Lung (tissue), 12 donors: ENCODE measurements around the gene CHST13. TPM values are rescaled to one million over a fixed set of nuclear protein-coding genes. Genes with fewer than 3 reads are reported as not detected.

ENCODE experiments used
- ATAC-seq: fragments of 200-7000 bp; cut with Tn5 transposase; one replicate; pipeline ENCODE4 v1.9.1; 2020; ENCODE audit warnings: moderate number of reproducible peaks; ENCODE audit not compliant: insufficient read depth, low FRiP score
- DNase-seq, 3 donors: peaks; one replicate each; pipeline ENCODE4 v3.0.0-alpha.2; 2013 to 2017
- H3K27ac ChIP-seq, 2 donors: one replicate each; pipeline ENCODE4 v1.5.1; 2013; ENCODE audit warnings: mild to moderate bottlenecking in 2 of 2, moderate library complexity in 2 of 2, control low read depth in 1 of 2, inconsistent platforms in 1 of 2, low read depth in 1 of 2, low read length in 1 of 2
- H3K27me3 ChIP-seq, 3 donors: one replicate each; pipeline ENCODE4 v1.5.1; 2013; ENCODE audit warnings: low read length in 2 of 3; ENCODE audit not compliant: control insufficient read depth in 3 of 3, insufficient read depth in 3 of 3
- H3K36me3 ChIP-seq, 4 donors: one replicate each; pipeline ENCODE4 v1.5.1; 2013; ENCODE audit warnings: low read length in 4 of 4, mild to moderate bottlenecking in 1 of 4, moderate library complexity in 1 of 4; ENCODE audit not compliant: control insufficient read depth in 4 of 4, insufficient read depth in 4 of 4
- H3K4me1 ChIP-seq, 5 donors: one replicate each; pipeline ENCODE4 v1.5.1; 2013; ENCODE audit warnings: low read length in 5 of 5, mild to moderate bottlenecking in 2 of 5, moderate library complexity in 1 of 5; ENCODE audit not compliant: control insufficient read depth in 5 of 5, insufficient read depth in 5 of 5
- H3K4me3 ChIP-seq: one replicate; pipeline ENCODE4 v1.5.1; 2013; ENCODE audit warnings: mild to moderate bottlenecking, control low read depth, moderate library complexity
- H3K9ac ChIP-seq, 2 donors: one replicate each; pipeline ENCODE4 v1.5.1; 2013; ENCODE audit warnings: low read length in 2 of 2, control low read depth in 1 of 2; ENCODE audit not compliant: insufficient read depth in 1 of 2
- H3K9me3 ChIP-seq, 4 donors: one replicate each; pipeline ENCODE4 v1.5.1; 2013; ENCODE audit warnings: low read length in 3 of 4, mild to moderate bottlenecking in 1 of 4, moderate library complexity in 1 of 4; ENCODE audit not compliant: control insufficient read depth in 4 of 4, insufficient read depth in 3 of 4
- CTCF ChIP-seq: IDR thresholded peaks from 2 replicates; pipeline ENCODE4 v1.5.1; 2012; ENCODE audit warnings: mild to moderate bottlenecking; ENCODE audit errors: control extremely low read depth, extremely low read depth
- WGBS, 2 donors: extraction: QIAGEN DNeasy Blood & Tissue Kit; methylation state at CpG; one replicate each; pipeline ENCODE4 v1.1.7; 2013; 5-methylcytosine and 5-hydroxymethylcytosine counted together
- polyA plus RNA-seq, 2 donors: library from polyadenylated mRNA; stranded (reverse); fragments of 200-250 nt; gene quantifications; one replicate each; pipeline ENCODE4 v1.2.1, GENCODE V29; 2013
- total RNA-seq, 2 donors: library from RNA; depleted of rRNA in 1 of 2; stranded (reverse); fragments of >200 nt in 1 of 2; gene quantifications; one replicate each; pipeline ENCODE4 v1.2.1, GENCODE V29; 2014 to 2021
- donor health status: control.
- donor health status: control.
- donor health status: Bipolar disorder and iron deficiency.
- donor health status: healthy.
- donor health status: DM: yes; HTN: yes; CAD: no.

Gene CHST13
- total and polyA plus RNA-seq, 4 donors: 0.51 to 3.6 (median 1.7) TPM

- Histone ChIP-seq H3K36me3 (no peaks in the 10 kb centered on the region), H3K9me3 (no peaks in the 10 kb centered on the region), H3K9ac (no peak overlapping the region), H3K4me1 (peaks cover 0 to 5% (median 0%) of the 10 kb centered on the region in 5 donors), H3K27ac (no peak overlapping the region), H3K4me3 (no peak overlapping the region), H3K27me3 (peaks cover 0 to 24% (median 12%) of the 10 kb centered on the region in 3 donors)
- DNase-seq (no peak), ATAC-seq (no peak)
- TF ChIP-seq CTCF: no peak
- WGBS, 2 donors: 79 to 90% methylated on average over 11 of the region's 11 CpGs
Observed at GRCh38 chr3:126521122-126521891, 2.6 kb upstream of the CHST13 start.

- peak; percentile 79 for TF ChIP-seq CTCF
- DNase-seq: peak; percentile 55 to 68 (median 57)
- no peak overlapping the region for H3K4me3 ChIP-seq
- H3K27ac ChIP-seq: no peak overlapping the region
- no peak overlapping the region for H3K9ac ChIP-seq
- peak; percentile 31 for ATAC-seq
- H3K36me3 ChIP-seq: no peaks in the 10 kb centered on the region
- peaks cover 0 to 5% (median 0%) of the 10 kb centered on the region in 5 donors for H3K4me1 ChIP-seq
- H3K27me3 ChIP-seq: peaks cover 0 to 24% (median 12%) of the 10 kb centered on the region in 3 donors
- no peaks in the 10 kb centered on the region for H3K9me3 ChIP-seq
- WGBS, 2 donors: 1 to 2% methylated on average over 6 of the region's 6 CpGs
Observed at GRCh38 chr3:126522363-126522788, 1.6 kb upstream of the CHST13 start.

- no peak overlapping the region for H3K27ac ChIP-seq
- 8% methylated on average over 24 to 31 of the region's 31 CpGs for WGBS, 2 donors
- no peak overlapping the region for H3K4me3 ChIP-seq
- no peak overlapping the region for H3K9ac ChIP-seq
- DNase-seq (no peak), ATAC-seq (peak; percentile 24)
- peaks cover 0 to 24% (median 12%) of the 10 kb centered on the region in 3 donors for H3K27me3 ChIP-seq
- no peaks in the 10 kb centered on the region for H3K9me3 ChIP-seq
- H3K36me3 ChIP-seq: no peaks in the 10 kb centered on the region
- no peak for TF ChIP-seq CTCF
- peaks cover 0 to 5% (median 0%) of the 10 kb centered on the region in 5 donors for H3K4me1 ChIP-seq
Observed at GRCh38 chr3:126524429-126524988, 554 bp downstream of the CHST13 start.
